ENCODE measurements around the gene ZNF710. TPM values are rescaled to one million over a fixed set of nuclear protein-coding genes. Genes with fewer than 3 reads are reported as not detected.

ZNF710 gene
- total and polyA plus RNA-seq, 9 of the 15 experiments (the other 6 are each of a cell fraction or from before 2014, with no cell fraction given) = 0.56 to 14.2 (median 5.2) TPM

- TF ChIP-seq ZNF518B (CRISPR knock-in tag; IDR thresholded peaks at IDR 0.05) (no peak), PBX2 (CRISPR knock-in tag; IDR thresholded peaks at IDR 0.05; ENCODE audit: low read depth) (no peak), PBX2 (tag; conservative IDR thresholded peaks at IDR 0.05; ENCODE audit: low read depth) (no peak), ZNF318 (IDR thresholded peaks at IDR 0.05; ENCODE audit: borderline replicate concordance in 1 of 2, low read depth in 1 of 2) (peak in 1 of 2 experiments; percentile 68; a peak in 2 of 4 replicates), MTA2 (IDR thresholded peaks at IDR 0.05; ENCODE audit: low read depth) (0 out of 2 replicates have a peak, but pooled peaks have one; percentile 6), SETDB1 (IDR thresholded peaks at IDR 0.05; ENCODE audit: low read length) (no peak), BRD9 (IDR thresholded peaks at IDR 0.05; ENCODE audit: low read depth, partially characterized antibody) (no peak), MCM7 (IDR thresholded peaks at IDR 0.05) (no peak), ZNF740 (CRISPR knock-in tag; IDR thresholded peaks at IDR 0.05) (no peak), ZNF740 (tag; IDR thresholded peaks at IDR 0.05) (no peak)
Measured at GRCh38 chr15:90037961-90038631, 37.0 kb downstream of the ZNF710 start (continued).

Data from K562 (cell line).